Measurements from ENCODE around the gene IP6K2. TPM values are rescaled to one million over a fixed set of nuclear protein-coding genes. Genes with fewer than 3 reads are reported as not detected.
A peak's percentile ranks its signal among the peaks of the same experiment; 100 is the strongest.

The IP6K2 gene
- total and polyA plus RNA-seq, 10 of the 15 experiments (the other 5 are each of a cell fraction or from before 2014, with no cell fraction given): 25.8 to 95.9 (median 69.0) TPM

DNA sequence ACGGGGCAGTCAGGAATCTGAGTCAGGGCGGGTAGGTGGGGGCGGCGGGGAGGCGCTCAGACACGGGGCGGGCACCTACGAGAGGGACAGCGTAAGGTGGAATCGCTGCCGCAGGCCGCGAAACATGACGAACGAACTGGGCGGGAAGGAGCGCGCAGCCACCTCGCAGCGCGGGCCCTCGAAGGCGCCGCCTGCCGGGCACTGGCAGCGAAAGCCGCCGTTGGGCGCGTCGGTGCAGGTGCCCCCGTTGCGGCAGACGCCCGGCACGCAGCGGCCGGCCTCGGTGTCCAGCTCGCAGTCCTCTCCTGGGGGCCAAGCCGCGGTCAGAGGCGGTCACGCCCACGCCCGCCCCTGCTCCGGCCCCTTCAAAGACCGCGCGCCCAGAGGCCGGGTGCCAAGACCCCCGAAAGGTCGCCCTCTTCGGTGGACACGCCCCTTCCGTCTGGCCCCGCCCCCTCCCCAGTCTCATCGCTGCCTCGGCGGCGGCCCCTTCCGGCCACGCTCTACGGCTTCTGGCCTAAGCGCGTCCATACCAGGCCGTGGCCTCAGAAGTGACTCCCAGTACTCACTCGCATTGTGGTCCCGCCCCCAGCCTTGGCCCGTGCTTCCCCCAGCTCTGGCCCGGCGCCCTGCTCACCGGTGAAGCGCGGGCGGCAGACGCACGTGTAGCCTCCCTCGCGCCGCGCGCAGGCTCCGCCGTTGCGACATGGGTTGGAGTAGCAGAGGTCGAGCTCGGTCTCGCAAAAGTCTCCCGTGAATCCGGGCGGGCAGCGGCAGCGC lies 60.8 kb downstream of the IP6K2 start (continued):
- no peak for TF ChIP-seq STAT1 (conservative IDR thresholded peaks at IDR 0.05)
- TF ChIP-seq EZH2 (IDR thresholded peaks at IDR 0.05; ENCODE audit: borderline replicate concordance, control insufficient read depth, low read depth, low read length): no peak
- TF ChIP-seq KDM1A (IDR thresholded peaks at IDR 0.05; ENCODE audit: borderline replicate concordance): no peak
- TF ChIP-seq, protein P1, sequence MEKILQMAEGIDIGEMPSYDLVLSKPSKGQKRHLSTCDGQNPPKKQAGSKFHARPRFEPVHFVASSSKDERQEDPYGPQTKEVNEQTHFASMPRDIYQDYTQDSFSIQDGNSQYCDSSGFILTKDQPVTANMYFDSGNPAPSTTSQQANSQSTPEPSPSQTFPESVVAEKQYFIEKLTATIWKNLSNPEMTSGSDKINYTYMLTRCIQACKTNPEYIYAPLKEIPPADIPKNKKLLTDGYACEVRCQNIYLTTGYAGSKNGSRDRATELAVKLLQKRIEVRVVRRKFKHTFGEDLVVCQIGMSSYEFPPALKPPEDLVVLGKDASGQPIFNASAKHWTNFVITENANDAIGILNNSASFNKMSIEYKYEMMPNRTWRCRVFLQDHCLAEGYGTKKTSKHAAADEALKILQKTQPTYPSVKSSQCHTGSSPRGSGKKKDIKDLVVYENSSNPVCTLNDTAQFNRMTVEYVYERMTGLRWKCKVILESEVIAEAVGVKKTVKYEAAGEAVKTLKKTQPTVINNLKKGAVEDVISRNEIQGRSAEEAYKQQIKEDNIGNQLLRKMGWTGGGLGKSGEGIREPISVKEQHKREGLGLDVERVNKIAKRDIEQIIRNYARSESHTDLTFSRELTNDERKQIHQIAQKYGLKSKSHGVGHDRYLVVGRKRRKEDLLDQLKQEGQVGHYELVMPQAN (conservative IDR thresholded peaks at IDR 0.05): no peak
- TF ChIP-seq NR2F1 (conservative IDR thresholded peaks at IDR 0.05): peak; percentile 82
- TF ChIP-seq RUNX3 (IDR thresholded peaks at IDR 0.05; ENCODE audit: low read length): no peak
- no peak for TF ChIP-seq KLF5 (IDR thresholded peaks at IDR 0.05; ENCODE audit: partially characterized antibody)
- peak; percentile 62; the same call in 1 of the 2 replicates for TF ChIP-seq RB1 (IDR thresholded peaks at IDR 0.05; ENCODE audit: borderline replicate concordance)
- no peak for TF ChIP-seq FOXM1 (IDR thresholded peaks at IDR 0.05; ENCODE audit: low read depth, low read length)
- no peak for TF ChIP-seq ESRRA (IDR thresholded peaks at IDR 0.05; ENCODE audit: low read length)
- TF ChIP-seq, protein P2, sequence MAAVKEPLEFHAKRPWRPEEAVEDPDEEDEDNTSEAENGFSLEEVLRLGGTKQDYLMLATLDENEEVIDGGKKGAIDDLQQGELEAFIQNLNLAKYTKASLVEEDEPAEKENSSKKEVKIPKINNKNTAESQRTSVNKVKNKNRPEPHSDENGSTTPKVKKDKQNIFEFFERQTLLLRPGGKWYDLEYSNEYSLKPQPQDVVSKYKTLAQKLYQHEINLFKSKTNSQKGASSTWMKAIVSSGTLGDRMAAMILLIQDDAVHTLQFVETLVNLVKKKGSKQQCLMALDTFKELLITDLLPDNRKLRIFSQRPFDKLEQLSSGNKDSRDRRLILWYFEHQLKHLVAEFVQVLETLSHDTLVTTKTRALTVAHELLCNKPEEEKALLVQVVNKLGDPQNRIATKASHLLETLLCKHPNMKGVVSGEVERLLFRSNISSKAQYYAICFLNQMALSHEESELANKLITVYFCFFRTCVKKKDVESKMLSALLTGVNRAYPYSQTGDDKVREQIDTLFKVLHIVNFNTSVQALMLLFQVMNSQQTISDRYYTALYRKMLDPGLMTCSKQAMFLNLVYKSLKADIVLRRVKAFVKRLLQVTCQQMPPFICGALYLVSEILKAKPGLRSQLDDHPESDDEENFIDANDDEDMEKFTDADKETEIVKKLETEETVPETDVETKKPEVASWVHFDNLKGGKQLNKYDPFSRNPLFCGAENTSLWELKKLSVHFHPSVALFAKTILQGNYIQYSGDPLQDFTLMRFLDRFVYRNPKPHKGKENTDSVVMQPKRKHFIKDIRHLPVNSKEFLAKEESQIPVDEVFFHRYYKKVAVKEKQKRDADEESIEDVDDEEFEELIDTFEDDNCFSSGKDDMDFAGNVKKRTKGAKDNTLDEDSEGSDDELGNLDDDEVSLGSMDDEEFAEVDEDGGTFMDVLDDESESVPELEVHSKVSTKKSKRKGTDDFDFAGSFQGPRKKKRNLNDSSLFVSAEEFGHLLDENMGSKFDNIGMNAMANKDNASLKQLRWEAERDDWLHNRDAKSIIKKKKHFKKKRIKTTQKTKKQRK (IDR thresholded peaks at IDR 0.05; ENCODE audit: low read depth, low read length): no peak
- TF ChIP-seq PML (IDR thresholded peaks at IDR 0.05; ENCODE audit: low read length): no peak
- TF ChIP-seq TBL1XR1 (IDR thresholded peaks at IDR 0.05; ENCODE audit: low read depth, low read length): no peak
- peak in 1 of 2 experiments; percentile 59; a peak in 2 of 4 replicates for TF ChIP-seq BHLHE40 (IDR thresholded peaks at IDR 0.05; ENCODE audit: borderline replicate concordance in 1 of 2, low read depth in 2 of 2, low read length in 1 of 2)
- 0 out of 2 replicates have a peak, but pooled peaks have one; percentile 44 for TF ChIP-seq CREM (IDR thresholded peaks at IDR 0.05; ENCODE audit: low read depth)
- TF ChIP-seq BRCA1 (IDR thresholded peaks at IDR 0.05; ENCODE audit: low read depth, low read length): no peak
- TF ChIP-seq ETV6 (conservative IDR thresholded peaks at IDR 0.05 in 1 of 2, IDR thresholded peaks at IDR 0.05 in 1 of 2; ENCODE audit: borderline replicate concordance in 1 of 2, low read depth in 1 of 2): no peak
- no peak for TF ChIP-seq SP1 (IDR thresholded peaks at IDR 0.05; ENCODE audit: low read depth, low read length)
- TF ChIP-seq TCF12 (IDR thresholded peaks at IDR 0.05; ENCODE audit: low read depth, low read length): peak; percentile 54; the same call in 1 of the 2 replicates
- no peak for TF ChIP-seq CHD2 (IDR thresholded peaks at IDR 0.05; ENCODE audit: borderline replicate concordance, low read depth, low read length)
- TF ChIP-seq ZNF592 (IDR thresholded peaks at IDR 0.05): peak; percentile 38; the same call in 1 of the 2 replicates

Data from GM12878 (cell line).